ENCODE results near the gene LAMA3. TPM values are rescaled to one million over a fixed set of nuclear protein-coding genes. Genes with fewer than 3 reads are reported as not detected.

Gene LAMA3
- total and polyA plus RNA-seq, 2 experiments from 2014 or later, result 3.9 to 4.9 TPM

- no peak for TF ChIP-seq REST (IDR thresholded peaks at IDR 0.05; ENCODE audit: unreplicated experiment)
Measured at GRCh38 chr18:23910032-23910431, 220.8 kb downstream of the LAMA3 start (continued).

- H3K9me3 Mint-ChIP-seq, result no peaks in the 10 kb centered on the region
- Histone ChIP-seq H3F3A (replicated peaks; ENCODE audit: low read depth) (no peaks in the 10 kb centered on the region), H3K79me2 (replicated peaks; ENCODE audit: insufficient read depth) (no peaks in the 10 kb centered on the region), H3K4me3 (no peak overlapping the region), H3K36me3 (ENCODE audit: insufficient read depth) (no peaks in the 10 kb centered on the region), H4K20me1 (replicated peaks; ENCODE audit: insufficient read depth) (no peaks in the 10 kb centered on the region), H3K27ac (ENCODE audit: low read depth) (no peak overlapping the region), H3K4me2 (no peak overlapping the region), H3K27me3 (ENCODE audit: insufficient read depth) (no peaks in the 10 kb centered on the region), H3K4me1 (ENCODE audit: insufficient read depth) (no peaks in the 10 kb centered on the region), H2AFZ (no peak overlapping the region; the same call in 1 of the 2 replicates), H3K9me2 (ENCODE audit: insufficient read depth) (no peaks in the 10 kb centered on the region)
- no peak overlapping the region for H3K4me3 Mint-ChIP-seq
- H3K36me3 Mint-ChIP-seq (ENCODE audit: low read depth), result no peaks in the 10 kb centered on the region
- ATAC-seq (no peak), DNase-seq (ENCODE audit: low spot score) (no peak)
- no peaks in the 10 kb centered on the region for H3K4me1 Mint-ChIP-seq
- no peaks in the 10 kb centered on the region for H3K27me3 Mint-ChIP-seq (ENCODE audit: insufficient read depth, low read depth, poor library complexity)
- H3K27ac Mint-ChIP-seq, result no peak overlapping the region
- TF ChIP-seq REST (IDR thresholded peaks at IDR 0.05; ENCODE audit: unreplicated experiment) (no peak), EZH2 (IDR thresholded peaks at IDR 0.05; ENCODE audit: low read depth, unreplicated experiment) (no peak), ZNF331 (CRISPR knock-in tag; IDR thresholded peaks at IDR 0.05; ENCODE audit: low read depth) (no peak), NANOG (IDR thresholded peaks at IDR 0.05; ENCODE audit: borderline replicate concordance) (no peak), ZNF462 (CRISPR knock-in tag; IDR thresholded peaks at IDR 0.05) (no peak), EZH2phosphoT487 (IDR thresholded peaks at IDR 0.05; ENCODE audit: unreplicated experiment) (no peak), ETS1 (IDR thresholded peaks at IDR 0.05) (no peak), JUNB (IDR thresholded peaks at IDR 0.05; ENCODE audit: unreplicated experiment) (no peak), STAT1 (IDR thresholded peaks at IDR 0.05; ENCODE audit: unreplicated experiment) (no peak)
Measured at GRCh38 chr18:23912356-23912755, 223.1 kb downstream of the LAMA3 start.
